ENCODE results near the gene SRMS.
"Not testable (repeated sequence)": the region's sequence is repeated elsewhere in the genome, so short reads cannot be mapped to it uniquely, and the experiment has no call there.

Gene SRMS

DNA sequence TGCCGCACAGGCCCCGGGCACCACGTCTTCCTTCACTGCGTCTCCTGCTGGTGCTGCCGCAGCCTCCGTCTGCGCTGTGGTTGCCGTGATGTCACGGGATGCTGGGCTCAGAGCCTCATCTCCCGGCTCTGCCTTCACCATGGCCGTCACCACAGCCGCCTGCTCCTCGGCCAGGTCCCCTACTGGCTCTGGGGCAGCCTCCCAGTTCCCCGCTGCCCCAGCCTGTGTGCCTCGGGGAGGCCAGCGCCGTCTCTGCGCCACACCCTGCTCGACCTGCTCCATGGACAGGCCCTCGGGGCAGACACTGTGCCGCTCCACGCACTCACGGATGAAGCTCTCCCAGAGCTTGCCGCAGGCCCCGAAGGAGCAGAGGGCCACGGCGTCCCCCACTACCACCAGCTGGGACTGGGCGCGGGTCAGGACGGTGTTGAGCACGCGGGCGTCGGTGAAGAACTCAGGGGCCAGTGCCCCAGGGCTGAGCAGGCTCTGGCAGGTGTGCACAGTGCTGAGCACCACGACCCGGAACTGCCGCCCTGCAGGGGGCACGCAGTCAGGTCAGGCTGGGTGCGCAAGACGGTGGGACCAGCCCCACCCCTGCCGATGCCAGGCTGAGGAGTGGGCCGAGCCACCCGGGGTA, 18.3 kb upstream of the SRMS start:
- DNase-seq (ENCODE audit: low read depth in 2 of 2) = no peak

- no peak for DNase-seq (ENCODE audit: low read depth in 2 of 2)
Measured at GRCh38 chr20:63565021-63565698, 17.6 kb upstream of the SRMS start.

DNA sequence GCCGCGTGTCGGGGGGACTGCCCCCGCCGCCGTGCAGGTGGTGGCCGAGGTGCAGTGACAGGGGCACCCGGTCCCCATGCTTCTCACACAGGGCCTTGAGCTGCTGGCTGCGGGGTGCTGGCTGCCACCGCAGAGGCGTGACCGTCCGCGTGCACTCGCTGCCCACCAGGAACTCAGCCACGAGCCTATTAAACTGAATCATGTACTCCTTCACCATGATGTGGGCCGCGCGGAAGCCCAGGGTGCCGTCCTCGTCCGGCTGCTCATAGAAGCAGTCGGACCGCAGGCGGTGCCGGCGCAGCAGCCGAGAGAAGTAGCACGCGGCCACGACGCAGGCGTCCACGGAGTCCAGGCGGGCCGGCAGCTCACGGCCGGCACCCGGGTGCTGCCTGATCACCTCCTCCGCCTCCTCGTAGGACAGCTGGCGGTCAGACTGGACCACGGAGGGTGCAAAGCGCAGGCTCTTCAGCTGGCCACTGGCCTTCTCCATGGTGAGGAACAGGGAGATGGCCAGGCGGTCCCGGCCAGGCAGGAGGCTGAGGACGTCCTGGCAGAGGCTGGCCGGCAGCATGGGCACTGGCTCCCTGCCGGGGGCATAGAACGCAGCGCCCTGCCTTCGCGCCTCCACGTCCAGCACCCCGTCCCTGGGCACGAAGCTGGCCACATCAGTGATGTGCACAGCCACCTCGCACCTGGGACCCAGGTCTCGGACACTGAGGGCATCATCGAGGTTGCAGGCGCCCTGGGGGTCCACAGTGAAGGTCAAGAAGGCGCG, 16.7 kb upstream of the SRMS start:
- no peak for DNase-seq (ENCODE audit: low read depth in 2 of 2)

- no peak for DNase-seq (ENCODE audit: low read depth in 2 of 2)
Measured at GRCh38 chr20:63563225-63563935, 15.8 kb upstream of the SRMS start.

DNA sequence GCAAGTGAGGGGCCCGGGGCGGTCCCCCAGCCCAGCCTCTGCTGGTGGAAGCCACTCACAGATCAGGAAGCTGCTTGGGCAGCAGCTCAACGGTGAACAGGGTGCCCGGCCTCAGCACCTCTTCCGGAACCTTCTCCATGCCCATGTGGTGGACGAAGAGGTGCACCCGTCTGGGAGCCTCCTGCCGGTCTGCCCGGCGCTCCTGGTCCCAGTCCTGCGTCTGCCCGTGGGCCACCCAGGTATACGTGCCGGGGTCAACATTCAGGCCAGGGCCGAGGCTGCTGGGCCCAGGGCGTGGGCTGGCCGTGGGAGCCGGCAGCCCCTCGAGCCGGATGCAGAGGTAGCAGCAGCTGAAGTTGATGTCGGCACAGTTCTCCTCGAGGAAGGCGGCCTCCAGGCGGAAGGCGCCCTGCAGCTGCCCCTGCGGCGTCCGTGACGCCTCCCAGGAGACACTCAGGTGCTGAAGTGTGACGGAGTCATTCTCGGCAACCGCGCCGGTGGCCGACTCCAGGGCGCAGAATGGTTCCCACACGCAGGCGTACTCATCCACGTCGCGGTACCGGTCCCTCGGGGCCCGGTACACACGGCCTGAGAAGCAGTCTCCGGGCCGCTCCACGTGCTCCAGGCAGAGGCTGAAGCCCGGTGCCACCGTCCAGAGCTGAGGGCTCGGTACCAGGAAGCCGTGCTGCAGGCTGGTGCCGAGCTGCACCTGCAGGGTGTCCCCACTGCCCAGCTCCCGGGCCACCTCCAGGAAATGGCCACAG, 15.1 kb upstream of the SRMS start:
- DNase-seq (ENCODE audit: low read depth in 2 of 2) = no peak

- no peak for DNase-seq (ENCODE audit: low read depth in 2 of 2)
Measured at GRCh38 chr20:63561624-63562396, 14.3 kb upstream of the SRMS start.

DNA sequence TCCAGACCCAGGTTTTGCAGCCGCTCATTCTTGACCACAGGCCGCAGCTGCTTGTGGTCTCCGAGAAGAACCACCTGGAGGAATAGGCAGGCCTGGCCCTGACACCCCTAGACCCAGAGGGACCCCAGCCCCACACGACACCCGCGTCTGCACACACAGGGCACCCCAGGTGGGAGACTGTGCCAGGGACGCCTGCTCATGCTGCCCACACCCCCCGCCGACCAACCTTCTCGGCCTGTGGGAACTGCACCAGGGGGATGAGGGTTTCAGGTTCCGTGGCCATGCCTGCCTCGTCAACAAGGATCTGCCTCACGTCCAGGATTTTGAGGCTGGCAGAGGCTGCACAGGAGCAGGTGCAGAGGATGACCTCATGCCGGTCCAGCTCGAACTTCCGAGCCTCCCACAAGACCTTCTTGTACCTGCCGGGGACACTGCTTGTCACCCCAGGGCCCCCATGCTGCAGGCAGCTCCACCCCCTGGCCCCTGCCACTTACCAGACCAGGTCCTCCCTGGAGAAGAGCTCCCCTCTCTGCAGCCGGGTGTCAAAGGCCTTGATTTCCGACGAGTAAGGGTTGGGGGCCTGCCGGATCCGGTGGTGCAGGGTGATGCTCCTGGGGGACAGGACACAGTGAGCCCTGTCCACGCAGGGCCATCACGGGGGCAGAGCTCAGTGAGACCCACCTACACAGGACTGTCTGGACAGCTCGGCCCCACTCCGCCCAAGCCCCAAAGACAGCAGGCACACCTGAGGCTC, 13.5 kb upstream of the SRMS start:
- DNase-seq (ENCODE audit: low read depth in 2 of 2) = no peak

DNA sequence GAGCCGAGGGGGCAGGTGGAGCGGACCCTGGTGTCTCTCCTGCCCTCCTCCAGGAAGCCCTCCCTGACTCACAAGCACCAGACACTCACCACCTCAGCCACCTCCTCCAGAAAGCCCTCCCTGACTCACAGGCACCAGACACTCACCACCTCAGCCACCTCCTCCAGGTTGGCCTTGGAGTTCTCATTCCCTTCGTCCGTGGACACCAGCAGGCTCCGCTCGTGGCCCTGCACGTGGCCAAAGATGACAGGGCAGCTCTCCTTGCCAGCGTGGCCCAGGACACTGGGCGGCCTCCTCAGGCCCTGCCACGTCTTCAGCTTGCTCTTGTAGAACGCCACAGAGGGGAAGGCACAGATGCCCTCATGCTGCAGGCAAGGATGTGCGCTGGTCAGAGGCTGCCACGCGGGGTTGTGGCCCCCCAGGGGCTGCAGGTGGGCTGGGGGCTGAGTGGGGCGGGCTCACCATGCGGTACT, 12.8 kb upstream of the SRMS start:
- DNase-seq (ENCODE audit: low read depth in 2 of 2) = no peak

- not testable (repeated sequence) for DNase-seq (ENCODE audit: low read depth in 2 of 2)
Measured at GRCh38 chr20:63559485-63560332, 12.2 kb upstream of the SRMS start.

DNA sequence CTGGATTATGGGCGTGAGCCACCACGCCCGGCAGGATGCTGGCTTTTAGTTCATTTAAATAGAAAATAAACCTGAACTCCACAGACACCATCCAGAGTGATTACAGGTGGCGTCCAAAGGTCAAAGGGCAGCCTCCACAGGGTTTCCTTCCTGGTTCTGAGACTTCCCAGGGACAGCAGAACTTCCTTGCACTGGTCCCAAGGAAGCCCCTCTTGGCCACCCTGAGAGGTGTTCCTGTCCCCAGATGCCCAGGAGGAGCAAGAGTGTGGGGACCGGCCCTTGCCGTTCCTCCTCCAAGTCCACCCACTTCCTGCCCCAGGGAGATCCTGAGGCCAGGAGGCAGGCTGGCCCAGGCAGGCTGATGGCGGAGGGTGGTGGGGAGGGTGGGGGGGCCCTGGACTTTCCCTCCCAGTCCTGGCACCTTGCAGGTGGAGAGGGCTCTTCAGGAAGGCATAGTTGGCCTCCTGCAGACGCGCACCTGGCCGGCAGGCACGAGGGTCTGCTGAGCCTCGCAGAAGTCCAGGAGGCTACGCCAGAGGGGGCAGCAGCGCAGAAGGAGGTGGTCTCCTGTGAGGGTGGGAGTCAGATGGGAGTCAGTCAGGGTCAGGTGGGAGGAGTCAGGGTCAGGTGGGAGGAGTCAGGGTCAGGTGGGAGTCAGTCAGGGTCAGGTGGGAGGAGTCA, 11.4 kb upstream of the SRMS start:
- DNase-seq (ENCODE audit: low read depth in 2 of 2) = no peak

DNA sequence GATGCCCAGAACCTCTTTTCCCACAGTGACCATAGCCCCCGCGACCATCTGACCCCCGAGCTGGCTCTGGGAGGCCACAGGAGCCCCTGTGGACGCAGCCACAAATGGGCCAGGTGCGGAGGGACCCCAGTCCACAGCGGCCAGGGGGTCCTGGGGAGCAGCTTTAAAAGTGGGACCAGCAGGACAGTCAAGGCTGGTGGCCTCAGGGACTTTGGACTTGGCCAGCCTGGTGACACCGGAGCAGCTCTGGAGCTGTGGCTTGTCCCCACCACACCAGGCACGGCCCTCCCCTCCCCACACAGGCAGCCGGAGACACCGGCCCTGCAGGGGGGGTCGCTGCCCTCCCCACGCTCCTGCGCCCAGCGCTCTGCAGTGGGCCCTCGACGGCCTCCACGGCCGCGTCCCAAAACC, 9.9 kb upstream of the SRMS start:
- no peak for DNase-seq (ENCODE audit: low read depth in 2 of 2)

- DNase-seq (ENCODE audit: low read depth in 2 of 2) = no peak
Measured at GRCh38 chr20:63556873-63557478, 9.4 kb upstream of the SRMS start.

DNA sequence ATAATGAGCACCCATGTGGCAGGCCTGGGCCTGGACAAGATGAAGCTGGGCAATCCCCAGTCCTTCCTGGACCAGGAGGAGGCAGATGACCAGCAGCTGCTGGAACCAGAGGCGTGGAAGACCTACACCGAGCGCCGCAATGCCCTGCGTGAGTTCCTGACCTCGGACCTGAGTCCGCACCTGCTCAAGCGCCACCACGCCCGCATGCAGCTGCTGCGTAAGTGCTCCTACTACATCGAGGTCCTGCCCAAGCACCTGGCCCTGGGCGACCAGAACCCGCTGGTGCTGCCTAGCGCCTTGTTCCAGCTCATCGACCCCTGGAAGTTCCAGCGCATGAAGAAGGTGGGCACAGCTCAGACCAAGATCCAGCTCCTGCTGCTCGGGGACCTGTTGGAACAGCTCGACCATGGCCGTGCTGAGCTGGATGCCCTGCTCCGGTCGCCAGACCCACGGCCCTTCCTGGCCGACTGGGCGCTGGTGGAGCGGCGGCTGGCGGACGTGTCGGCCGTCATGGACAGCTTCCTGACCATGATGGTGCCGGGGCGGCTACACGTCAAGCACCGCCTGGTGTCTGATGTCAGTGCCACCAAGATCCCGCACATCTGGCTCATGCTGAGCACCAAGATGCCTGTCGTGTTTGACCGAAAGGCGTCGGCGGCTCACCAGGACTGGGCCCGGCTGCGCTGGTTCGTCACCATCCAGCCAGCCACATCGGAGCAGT, 8.3 kb upstream of the SRMS start:
- DNase-seq (ENCODE audit: low read depth in 2 of 2) = no peak

DNA sequence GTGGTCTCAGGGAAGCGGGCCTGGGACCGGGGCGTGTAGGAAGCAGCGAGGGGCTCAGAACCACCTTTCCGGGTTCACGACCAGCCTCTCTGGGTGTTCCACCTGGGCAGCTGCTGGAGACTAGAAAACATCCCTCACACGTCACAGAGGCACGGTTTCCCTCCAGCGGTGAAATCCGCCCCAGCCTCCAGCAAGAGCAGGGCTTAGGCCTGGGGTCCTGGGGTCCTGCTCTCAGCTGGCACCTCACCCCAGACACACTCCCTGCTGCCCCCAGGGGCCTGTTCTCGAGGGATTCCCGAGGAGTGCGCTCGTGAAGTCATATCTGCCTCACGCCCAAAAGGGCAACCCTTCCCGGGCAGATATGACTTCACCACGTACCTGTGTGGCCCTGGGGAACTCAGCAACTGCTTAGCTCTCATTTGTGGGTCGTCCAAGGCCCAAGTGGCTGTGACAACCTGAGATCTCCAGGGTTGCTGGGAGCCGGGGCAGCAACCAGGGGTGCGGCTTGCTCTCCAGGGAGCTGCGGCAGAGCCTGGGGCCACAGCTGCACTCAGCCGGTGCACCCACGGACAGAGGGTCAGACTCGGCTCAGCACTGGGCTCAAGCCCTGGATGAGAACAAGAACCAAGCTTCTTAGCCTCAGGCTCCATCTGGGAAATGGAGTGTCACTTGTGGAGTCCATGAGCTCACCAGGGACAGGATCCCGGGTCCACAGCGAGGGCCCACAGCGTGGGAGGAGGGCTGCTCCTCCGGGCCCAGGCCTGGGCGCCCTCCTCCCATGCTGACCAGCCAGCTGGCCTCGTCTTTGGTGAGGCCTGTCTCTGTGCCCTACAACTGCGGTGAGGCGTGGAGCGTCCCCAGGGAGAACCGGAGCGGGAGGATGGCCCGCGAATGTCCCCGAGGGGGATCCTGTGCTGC, 7.1 kb upstream of the SRMS start:
- no peak for DNase-seq (ENCODE audit: low read depth in 2 of 2)

DNA sequence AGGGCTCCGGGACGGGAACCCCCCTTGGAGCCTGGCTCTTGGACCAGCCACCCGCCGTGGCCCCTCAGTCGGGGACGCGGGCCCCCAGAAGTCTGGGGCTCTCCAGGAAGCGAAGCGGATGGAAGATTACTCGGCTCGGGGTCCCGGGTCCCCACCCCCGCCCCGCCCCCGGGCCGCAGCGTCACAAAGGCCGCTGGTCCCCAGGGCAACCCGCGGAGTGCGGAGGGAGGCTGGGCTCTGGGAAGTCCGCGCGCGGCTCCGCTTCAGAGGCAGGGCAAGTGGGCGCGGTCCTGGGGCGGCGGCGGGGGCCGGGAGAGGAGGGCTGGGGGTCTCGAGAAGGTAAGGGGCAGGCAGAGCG, 6.4 kb upstream of the SRMS start, which contains the start of gene FNDC11:
Gene FNDC11 (plus strand): TSS at position 227 of the 358 bp plus-strand sequence. CDS start 1,505 bp downstream, outside the sequence.
- DNase-seq (ENCODE audit: low read depth in 2 of 2) = no peak
